GM12878 (cell line): ENCODE data around the gene INSRR.

Experiments
- CREB1 ChIP-seq: IDR thresholded peaks from 2 replicates; pipeline ENCODE4 v1.6.1; 2012; ENCODE audit warnings: low read depth, mild to moderate bottlenecking, inconsistent platforms
- CREM ChIP-seq: IDR thresholded peaks from 2 replicates; pipeline ENCODE4 v1.6.1; 2014; ENCODE audit warnings: antibody characterized with exemption, low read depth
- CTCF ChIP-seq, 3 experiments: IDR thresholded peaks in 2 of 3; conservative IDR thresholded peaks in 1 of 3; 2 replicates each; pipeline ENCODE4 v1.5.1; 2011; ENCODE audit warnings: low read depth in 3 of 3, low read length in 3 of 3, mild to moderate bottlenecking in 3 of 3, control low read depth in 2 of 3, moderate library complexity in 2 of 3, inconsistent platforms in 1 of 3, mixed read lengths in 1 of 3; ENCODE audit not compliant: control insufficient read depth in 2 of 3, insufficient read depth in 1 of 3; ENCODE audit errors: extremely low read depth in 1 of 3
- E2F4 ChIP-seq: IDR thresholded peaks from 2 replicates; pipeline ENCODE4 v1.6.1; 2012; ENCODE audit warnings: low read depth, low read length, improper control_type of control experiment
- GATAD2B ChIP-seq: fragments of 450-650 bp; conservative IDR thresholded peaks from 2 replicates; pipeline ENCODE4 v1.6.1; 2017; ENCODE audit warnings: low read depth, mild to moderate bottlenecking, moderate library complexity
- KAT2A ChIP-seq: conservative IDR thresholded peaks from 2 replicates; pipeline ENCODE4 v1.6.1; 2011; ENCODE audit warnings: low read depth, low read length; ENCODE audit not compliant: control insufficient read depth
- MAX ChIP-seq: IDR thresholded peaks from 2 replicates; pipeline ENCODE4 v1.6.1; 2012; ENCODE audit warnings: low read depth, low read length, improper control_type of control experiment
- POLR2A ChIP-seq: IDR thresholded peaks from 2 replicates; pipeline ENCODE4 v1.6.1; 2011; ENCODE audit warnings: low read depth, mild to moderate bottlenecking, low read length
- POLR2AphosphoS5 ChIP-seq: IDR thresholded peaks from 2 replicates; pipeline ENCODE4 v1.6.1; 2011; ENCODE audit warnings: mild to moderate bottlenecking, low read length, inconsistent platforms
- RCOR1 ChIP-seq: conservative IDR thresholded peaks from 2 replicates; pipeline ENCODE4 v1.6.1; 2012; ENCODE audit warnings: low read depth, low read length, improper control_type of control experiment
- TAF1 ChIP-seq: IDR thresholded peaks from 2 replicates; pipeline ENCODE4 v1.6.1; 2011; ENCODE audit warnings: mild to moderate bottlenecking, low read depth, low read length, borderline replicate concordance
- YBX1 ChIP-seq: fragments of 450-650 bp; IDR thresholded peaks from 2 replicates; pipeline ENCODE4 v1.6.1; 2016; ENCODE audit warnings: antibody characterized with exemption
- ZNF592 ChIP-seq: fragments of 450-650 bp; IDR thresholded peaks from 2 replicates; pipeline ENCODE4 v1.6.1; 2017; ENCODE audit warnings: mild to moderate bottlenecking, moderate library complexity

- no peak for TF ChIP-seq GATAD2B
- TF ChIP-seq TAF1, result no peak
- TF ChIP-seq E2F4, result no peak
- no peak for TF ChIP-seq ZNF592
- TF ChIP-seq CREM, result no peak
- TF ChIP-seq POLR2AphosphoS5, result no peak
- TF ChIP-seq CREB1, result no peak
- no peak for TF ChIP-seq YBX1
- TF ChIP-seq RCOR1, result no peak
- no peak for TF ChIP-seq CTCF (IDR thresholded peaks at IDR 0.05 in 2 of 3, conservative IDR thresholded peaks at IDR 0.05 in 1 of 3; ENCODE audit: control insufficient read depth in 2 of 3, extremely low read depth in 1 of 3, insufficient read depth in 1 of 3, low read depth in 3 of 3, low read length in 3 of 3)
- no peak for TF ChIP-seq POLR2A
- no peak for TF ChIP-seq MAX
- TF ChIP-seq KAT2A, result no peak
Measured at GRCh38 chr1:156862584-156862983, 3.7 kb upstream of the INSRR start.
